ENCODE results near the gene CMPK1.
"Not testable (repeated sequence)": the region's sequence is repeated elsewhere in the genome, so short reads cannot be mapped to it uniquely, and the experiment has no call there.

Gene CMPK1

GRCh38 chr1:47317841-47318240 lies 15.7 kb upstream of the CMPK1 start:
- no peak overlapping the region for H4K91ac ChIP-seq (ENCODE audit: low read depth, low read length, poor library complexity)
- H3K14ac ChIP-seq (ENCODE audit: low read length) = no peak overlapping the region
- no peak overlapping the region for H3K9ac ChIP-seq (ENCODE audit: low read depth, low read length, poor library complexity)
- H3K4me1 ChIP-seq (ENCODE audit: control insufficient read depth in 2 of 2, insufficient read depth in 1 of 2, low read depth in 1 of 2, low read length in 2 of 2) = peaks cover 0 to 3% of the 10 kb centered on the region in 2 donors
- no peak overlapping the region for H3K4me2 ChIP-seq (ENCODE audit: insufficient read depth, low read length, poor library complexity, severe bottlenecking)
- no peak overlapping the region for H2BK15ac ChIP-seq (ENCODE audit: low read length)
- no peak overlapping the region for H2BK120ac ChIP-seq (ENCODE audit: low read depth, low read length)
- H3K9me3 ChIP-seq (replicated peaks in 1 of 2; ENCODE audit: control insufficient read depth in 2 of 2, insufficient read depth in 1 of 2, low read depth in 1 of 2, low read length in 2 of 2) = no peaks in the 10 kb centered on the region
- no peak overlapping the region for H2AK5ac ChIP-seq (ENCODE audit: low read depth, low read length)
- H2BK5ac ChIP-seq (ENCODE audit: low read length) = no peak overlapping the region
- H3K27me3 ChIP-seq (ENCODE audit: control insufficient read depth in 3 of 3, insufficient read depth in 3 of 3, low read depth in 1 of 3, low read length in 3 of 3) = no peaks in the 10 kb centered on the region
- H2BK12ac ChIP-seq (ENCODE audit: low read length) = no peak overlapping the region
- H3K27ac ChIP-seq (replicated peaks; ENCODE audit: low read length) = no peak overlapping the region
- peak overlapping the region; percentile 62 for H2AFZ ChIP-seq (ENCODE audit: low read length)
- no peaks in the 10 kb centered on the region for H3K79me1 ChIP-seq (ENCODE audit: low read depth, low read length)
- no peaks in the 10 kb centered on the region for H3K36me3 ChIP-seq (replicated peaks in 1 of 2; ENCODE audit: control insufficient read depth in 2 of 2, insufficient read depth in 2 of 2, low read length in 2 of 2)
- WGBS, 2 donors (ENCODE audit: extremely low coverage in 2 of 2, insufficient read length in 2 of 2, insufficient replicate concordance in 1 of 2) = no CpG with 5 or more reads among the region's 1 CpG
- H3K23ac ChIP-seq (ENCODE audit: low read depth, low read length, poor library complexity) = no peak overlapping the region
- H3K4ac ChIP-seq (ENCODE audit: low read length) = no peak overlapping the region
- no peak for DNase-seq (ENCODE audit: low spot score)
- no peak overlapping the region for H3K4me3 ChIP-seq (ENCODE audit: low read length in 2 of 2)
- H4K8ac ChIP-seq (ENCODE audit: low read depth, low read length) = no peak overlapping the region
- no peak overlapping the region for H3K18ac ChIP-seq (ENCODE audit: low read length)

- not testable (repeated sequence) for H3K14ac ChIP-seq (ENCODE audit: low read length); H3K4me3 ChIP-seq (ENCODE audit: low read length in 2 of 2); H4K8ac ChIP-seq (ENCODE audit: low read depth, low read length); DNase-seq (ENCODE audit: low spot score); H3K36me3 ChIP-seq (replicated peaks in 1 of 2; ENCODE audit: control insufficient read depth in 2 of 2, insufficient read depth in 2 of 2, low read length in 2 of 2); H2BK5ac ChIP-seq (ENCODE audit: low read length); H3K9me3 ChIP-seq (replicated peaks in 1 of 2; ENCODE audit: control insufficient read depth in 2 of 2, insufficient read depth in 1 of 2, low read depth in 1 of 2, low read length in 2 of 2); H2BK15ac ChIP-seq (ENCODE audit: low read length); H2AK5ac ChIP-seq (ENCODE audit: low read depth, low read length); H2AFZ ChIP-seq (ENCODE audit: low read length); H3K4ac ChIP-seq (ENCODE audit: low read length); H3K27ac ChIP-seq (replicated peaks; ENCODE audit: low read length); H4K91ac ChIP-seq (ENCODE audit: low read depth, low read length, poor library complexity); H2BK12ac ChIP-seq (ENCODE audit: low read length); H3K79me1 ChIP-seq (ENCODE audit: low read depth, low read length); H3K4me1 ChIP-seq (ENCODE audit: control insufficient read depth in 2 of 2, insufficient read depth in 1 of 2, low read depth in 1 of 2, low read length in 2 of 2); H3K9ac ChIP-seq (ENCODE audit: low read depth, low read length, poor library complexity); H3K18ac ChIP-seq (ENCODE audit: low read length); H3K23ac ChIP-seq (ENCODE audit: low read depth, low read length, poor library complexity); H3K27me3 ChIP-seq (ENCODE audit: control insufficient read depth in 3 of 3, insufficient read depth in 3 of 3, low read depth in 1 of 3, low read length in 3 of 3); H3K4me2 ChIP-seq (ENCODE audit: insufficient read depth, low read length, poor library complexity, severe bottlenecking); H2BK120ac ChIP-seq (ENCODE audit: low read depth, low read length)
- WGBS, 2 donors (ENCODE audit: extremely low coverage in 2 of 2, insufficient read length in 2 of 2, insufficient replicate concordance in 1 of 2) = no CpG with 5 or more reads among the region's 14 CpGs
Observed at GRCh38 chr1:47319968-47320367, 13.6 kb upstream of the CMPK1 start.

- H2BK15ac ChIP-seq (ENCODE audit: low read length) = no peak overlapping the region
- no peak overlapping the region for H4K91ac ChIP-seq (ENCODE audit: low read depth, low read length, poor library complexity)
- H3K27me3 ChIP-seq (ENCODE audit: control insufficient read depth in 3 of 3, insufficient read depth in 3 of 3, low read depth in 1 of 3, low read length in 3 of 3) = no peaks in the 10 kb centered on the region
- no CpG with 5 or more reads among the region's 1 CpG for WGBS, 2 donors (ENCODE audit: extremely low coverage in 2 of 2, insufficient read length in 2 of 2, insufficient replicate concordance in 1 of 2)
- H3K4me2 ChIP-seq (ENCODE audit: insufficient read depth, low read length, poor library complexity, severe bottlenecking) = no peak overlapping the region
- no peak overlapping the region for H3K23ac ChIP-seq (ENCODE audit: low read depth, low read length, poor library complexity)
- no peaks in the 10 kb centered on the region for H3K79me1 ChIP-seq (ENCODE audit: low read depth, low read length)
- H3K14ac ChIP-seq (ENCODE audit: low read length) = no peak overlapping the region
- H3K18ac ChIP-seq (ENCODE audit: low read length) = no peak overlapping the region
- H3K9me3 ChIP-seq (replicated peaks in 1 of 2; ENCODE audit: control insufficient read depth in 2 of 2, insufficient read depth in 1 of 2, low read depth in 1 of 2, low read length in 2 of 2) = no peaks in the 10 kb centered on the region
- DNase-seq (ENCODE audit: low spot score) = no peak
- no peak overlapping the region for H3K27ac ChIP-seq (replicated peaks; ENCODE audit: low read length)
- no peak overlapping the region for H3K4ac ChIP-seq (ENCODE audit: low read length)
- H3K4me1 ChIP-seq (ENCODE audit: control insufficient read depth in 2 of 2, insufficient read depth in 1 of 2, low read depth in 1 of 2, low read length in 2 of 2) = no peaks in the 10 kb centered on the region
- no peak overlapping the region for H2BK120ac ChIP-seq (ENCODE audit: low read depth, low read length)
- H3K36me3 ChIP-seq (replicated peaks in 1 of 2; ENCODE audit: control insufficient read depth in 2 of 2, insufficient read depth in 2 of 2, low read length in 2 of 2) = no peaks in the 10 kb centered on the region
- peak overlapping the region; percentile 59 for H2AFZ ChIP-seq (ENCODE audit: low read length)
- H4K8ac ChIP-seq (ENCODE audit: low read depth, low read length) = no peak overlapping the region
- no peak overlapping the region for H2BK5ac ChIP-seq (ENCODE audit: low read length)
- no peak overlapping the region for H2AK5ac ChIP-seq (ENCODE audit: low read depth, low read length)
- no peak overlapping the region for H3K9ac ChIP-seq (ENCODE audit: low read depth, low read length, poor library complexity)
- no peak overlapping the region for H3K4me3 ChIP-seq (ENCODE audit: low read length in 2 of 2)
- H2BK12ac ChIP-seq (ENCODE audit: low read length) = no peak overlapping the region
Observed at GRCh38 chr1:47323599-47324031, 10.0 kb upstream of the CMPK1 start.

- DNase-seq (ENCODE audit: low spot score) = no peak
- Histone ChIP-seq H4K91ac (ENCODE audit: low read depth, low read length, poor library complexity) (no peak overlapping the region), H3K27me3 (ENCODE audit: control insufficient read depth in 3 of 3, insufficient read depth in 3 of 3, low read depth in 1 of 3, low read length in 3 of 3) (no peaks in the 10 kb centered on the region), H3K18ac (ENCODE audit: low read length) (no peak overlapping the region), H3K4me1 (ENCODE audit: control insufficient read depth in 2 of 2, insufficient read depth in 1 of 2, low read depth in 1 of 2, low read length in 2 of 2) (no peaks in the 10 kb centered on the region), H3K9ac (ENCODE audit: low read depth, low read length, poor library complexity) (no peak overlapping the region), H4K8ac (ENCODE audit: low read depth, low read length) (no peak overlapping the region), H2AFZ (ENCODE audit: low read length) (no peak overlapping the region), H3K4ac (ENCODE audit: low read length) (no peak overlapping the region), H3K4me2 (ENCODE audit: insufficient read depth, low read length, poor library complexity, severe bottlenecking) (no peak overlapping the region), H2BK120ac (ENCODE audit: low read depth, low read length) (no peak overlapping the region), H2BK15ac (ENCODE audit: low read length) (no peak overlapping the region), H2BK12ac (ENCODE audit: low read length) (no peak overlapping the region), H3K79me1 (ENCODE audit: low read depth, low read length) (no peaks in the 10 kb centered on the region), H3K9me3 (replicated peaks in 1 of 2; ENCODE audit: control insufficient read depth in 2 of 2, insufficient read depth in 1 of 2, low read depth in 1 of 2, low read length in 2 of 2) (no peaks in the 10 kb centered on the region), H3K23ac (ENCODE audit: low read depth, low read length, poor library complexity) (no peak overlapping the region), H3K14ac (ENCODE audit: low read length) (no peak overlapping the region), H2BK5ac (ENCODE audit: low read length) (no peak overlapping the region), H3K4me3 (ENCODE audit: low read length in 2 of 2) (no peak overlapping the region), H3K27ac (replicated peaks; ENCODE audit: low read length) (no peak overlapping the region), H3K36me3 (replicated peaks in 1 of 2; ENCODE audit: control insufficient read depth in 2 of 2, insufficient read depth in 2 of 2, low read length in 2 of 2) (no peaks in the 10 kb centered on the region), H2AK5ac (ENCODE audit: low read depth, low read length) (no peak overlapping the region)
- no CpG with 5 or more reads among the region's 3 CpGs for WGBS, 2 donors (ENCODE audit: extremely low coverage in 2 of 2, insufficient read length in 2 of 2, insufficient replicate concordance in 1 of 2)
Observed at GRCh38 chr1:47324682-47325081, 8.9 kb upstream of the CMPK1 start.
